Activated T-cell treated with anti-CD3 and anti-CD28 coated beads for 48 hours (primary cell): ENCODE measurements around the gene GPC3.
"Not testable (repeated sequence)": the region's sequence is repeated elsewhere in the genome, so short reads cannot be mapped to it uniquely, and the experiment has no call there.

Experiments
- DNase-seq: peaks from one replicate; pipeline ENCODE4 v3.0.0-alpha.2; 2020; ENCODE audit warnings: low read depth

GPC3 gene

DNA sequence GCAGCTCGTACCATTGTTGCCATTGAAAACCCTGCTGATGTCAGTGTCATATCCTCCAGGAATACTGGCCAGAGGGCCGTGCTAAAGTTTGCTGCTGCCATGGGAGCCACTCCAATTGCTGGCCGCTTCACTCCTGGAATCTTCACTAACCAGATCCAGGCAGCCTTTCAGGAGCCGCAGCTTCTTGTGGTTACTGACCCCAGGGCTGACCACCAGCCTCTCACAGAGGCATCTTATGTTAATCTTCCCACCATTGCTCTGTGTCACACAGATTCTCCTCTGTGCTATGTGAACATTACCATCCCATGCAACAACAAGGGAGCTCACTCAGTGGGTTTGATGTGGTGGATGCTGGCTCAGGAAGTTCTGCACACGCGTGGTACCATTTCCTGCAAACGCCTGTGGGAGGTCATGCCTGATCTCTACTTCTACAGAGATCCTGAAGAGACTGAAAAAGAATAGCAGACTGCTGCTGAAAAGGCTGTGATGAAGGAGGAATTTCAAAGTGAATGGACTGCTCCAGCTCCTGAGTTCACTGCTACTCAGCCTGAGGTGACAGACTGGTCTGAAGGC is 222.3 kb downstream of the GPC3 start:
- not testable (repeated sequence) for DNase-seq

DNA sequence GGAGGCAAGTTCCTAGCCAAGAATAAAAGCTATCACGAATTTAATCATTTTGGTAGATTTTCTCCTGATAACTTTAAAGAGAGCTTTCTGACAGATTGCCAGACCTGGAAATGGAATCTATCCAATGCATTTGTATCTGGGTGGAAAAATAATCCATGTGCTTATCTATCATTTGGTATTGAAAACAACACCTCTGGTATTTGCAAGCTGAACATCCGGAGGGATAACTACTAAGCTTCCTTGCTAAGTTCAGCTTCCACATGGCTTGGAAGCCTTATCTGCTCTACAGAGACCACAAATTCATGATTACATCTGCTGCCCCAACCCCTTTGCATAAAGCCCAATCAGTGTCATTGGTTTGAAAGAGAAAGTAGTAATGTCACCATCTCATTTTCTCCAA is 230.7 kb downstream of the GPC3 start:
- no peak for DNase-seq

DNA sequence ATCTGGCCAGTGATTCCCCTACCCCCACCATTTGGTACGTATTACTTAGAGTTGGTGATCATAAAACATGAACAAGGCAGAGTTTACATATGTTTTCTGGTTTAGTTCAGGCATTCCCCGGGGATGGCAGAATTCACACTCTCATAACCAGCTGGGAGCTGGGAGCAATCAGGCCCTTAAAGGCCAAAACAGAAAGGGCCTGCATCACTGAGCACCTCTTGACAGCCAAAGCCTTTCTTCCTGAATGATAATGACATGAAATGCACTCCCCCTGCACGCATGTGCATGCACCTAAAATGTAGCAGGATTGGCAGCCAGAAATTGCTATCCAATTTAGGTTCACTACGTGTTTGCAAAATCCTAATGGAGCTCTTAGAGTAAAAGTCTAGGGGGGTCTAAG is 235.4 kb downstream of the GPC3 start:
- DNase-seq, result no peak

GRCh38 chrX:133749370-133749769 is 236.0 kb downstream of the GPC3 start:
- DNase-seq, result no peak

GRCh38 chrX:133747196-133747595 is 238.2 kb downstream of the GPC3 start:
- DNase-seq, result no peak

- no peak for DNase-seq
Observed at GRCh38 chrX:133746593-133746992, 238.8 kb downstream of the GPC3 start.

- no peak for DNase-seq
Observed at GRCh38 chrX:133745349-133745748, 240.0 kb downstream of the GPC3 start.

DNA sequence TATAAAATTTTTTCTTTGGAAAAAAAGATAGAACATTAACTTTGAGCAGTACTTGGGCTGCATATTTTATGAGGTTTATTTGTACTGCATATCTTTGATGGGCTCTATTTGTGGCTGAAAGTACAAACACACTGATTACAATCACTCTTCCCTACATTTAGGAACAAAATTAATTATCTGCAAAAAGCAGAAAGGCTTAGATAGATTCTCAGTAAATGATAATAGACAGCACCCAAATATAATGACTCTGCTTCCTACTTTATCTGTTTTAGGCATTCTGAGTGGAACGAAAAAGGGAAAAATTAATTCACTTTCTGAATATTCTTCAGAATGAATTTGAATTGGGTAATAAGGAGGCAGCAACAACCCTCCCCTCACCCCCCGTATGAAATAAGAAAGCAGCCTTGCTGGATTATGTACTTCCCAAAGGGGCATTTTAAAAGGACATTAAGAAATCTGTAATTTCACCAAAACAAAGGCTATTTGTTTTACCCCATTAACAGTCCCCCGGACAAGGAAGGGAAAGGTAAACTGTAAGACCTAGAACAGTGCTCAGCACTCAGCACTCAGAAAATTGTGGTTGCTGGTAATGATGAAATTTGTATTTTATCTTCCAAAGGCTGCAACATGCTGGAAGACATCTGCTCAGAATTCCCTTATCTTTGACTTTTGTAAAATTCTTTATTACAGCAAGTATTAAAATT is 242.6 kb downstream of the GPC3 start:
- no peak for DNase-seq

GRCh38 chrX:133741303-133741702 is 244.1 kb downstream of the GPC3 start:
- no peak for DNase-seq

DNA sequence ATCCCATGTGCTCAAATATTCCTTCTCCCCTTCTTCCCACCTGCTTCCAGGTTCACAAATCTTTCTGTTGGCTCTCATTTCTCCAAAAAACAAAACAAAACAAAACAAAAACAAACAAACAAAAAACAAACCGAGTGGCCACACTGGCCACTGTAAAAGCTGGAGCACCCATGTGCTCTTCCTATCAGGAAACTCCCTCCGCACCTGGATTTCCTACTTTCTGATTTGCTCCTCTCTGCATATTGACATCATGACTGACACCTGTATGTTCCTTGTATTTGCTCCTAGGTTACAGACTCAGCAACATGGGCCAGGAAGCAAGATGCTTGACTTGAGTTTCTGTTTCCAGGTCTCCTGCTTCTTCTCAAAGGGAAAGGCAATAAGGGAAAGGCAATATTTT is 258.8 kb downstream of the GPC3 start:
- no peak for DNase-seq

DNA sequence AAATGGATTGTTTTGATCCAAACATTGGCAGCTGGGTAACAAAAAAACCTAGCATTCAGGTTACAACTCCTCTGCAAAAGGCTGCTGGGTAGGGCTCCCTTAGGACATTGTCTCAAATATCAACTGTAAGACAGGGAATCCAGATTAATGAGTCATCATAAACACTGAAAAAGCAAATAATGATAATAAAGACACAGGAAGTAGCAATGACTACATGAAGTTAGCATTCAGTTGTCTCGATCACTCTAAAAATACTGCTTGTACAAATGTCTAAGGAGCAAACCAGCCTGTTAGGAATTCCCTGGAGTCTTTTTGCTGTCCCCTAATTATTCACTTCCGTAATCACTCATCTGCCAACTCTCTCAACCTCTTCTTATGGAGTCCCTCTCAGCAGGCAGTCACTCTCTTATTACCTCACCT is 259.2 kb downstream of the GPC3 start:
- no peak for DNase-seq

- DNase-seq, result no peak
Observed at GRCh38 chrX:133723930-133724329, 261.5 kb downstream of the GPC3 start.

- DNase-seq, result no peak
Observed at GRCh38 chrX:133722756-133723155, 262.6 kb downstream of the GPC3 start.

- not testable (repeated sequence) for DNase-seq
Observed at GRCh38 chrX:133720269-133720668, 265.1 kb downstream of the GPC3 start.

DNA sequence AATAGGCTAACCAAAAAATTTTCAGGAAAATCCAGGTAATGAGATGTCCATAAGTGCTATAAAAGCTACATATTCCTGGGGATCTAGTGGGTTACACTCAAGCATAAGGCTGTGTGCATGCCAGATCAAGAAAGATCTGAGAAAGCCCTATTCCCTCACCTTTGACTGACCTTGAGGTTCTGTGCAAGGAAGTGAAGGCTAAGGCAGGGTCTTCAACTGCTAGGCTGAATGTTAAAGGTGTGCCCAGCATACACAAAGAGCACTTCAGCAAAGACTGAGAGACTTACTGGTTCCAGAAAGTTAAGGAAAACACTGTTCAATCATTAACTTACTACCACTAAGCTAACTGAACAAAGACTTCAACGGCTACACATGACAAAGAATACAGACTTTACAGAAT is 269.7 kb downstream of the GPC3 start:
- no peak for DNase-seq

GRCh38 chrX:133709501-133709900 is 275.9 kb downstream of the GPC3 start:
- no peak for DNase-seq

- no peak for DNase-seq
Observed at GRCh38 chrX:133706890-133707289, 278.5 kb downstream of the GPC3 start.

GRCh38 chrX:133702230-133702629 is 283.2 kb downstream of the GPC3 start:
- no peak for DNase-seq

DNA sequence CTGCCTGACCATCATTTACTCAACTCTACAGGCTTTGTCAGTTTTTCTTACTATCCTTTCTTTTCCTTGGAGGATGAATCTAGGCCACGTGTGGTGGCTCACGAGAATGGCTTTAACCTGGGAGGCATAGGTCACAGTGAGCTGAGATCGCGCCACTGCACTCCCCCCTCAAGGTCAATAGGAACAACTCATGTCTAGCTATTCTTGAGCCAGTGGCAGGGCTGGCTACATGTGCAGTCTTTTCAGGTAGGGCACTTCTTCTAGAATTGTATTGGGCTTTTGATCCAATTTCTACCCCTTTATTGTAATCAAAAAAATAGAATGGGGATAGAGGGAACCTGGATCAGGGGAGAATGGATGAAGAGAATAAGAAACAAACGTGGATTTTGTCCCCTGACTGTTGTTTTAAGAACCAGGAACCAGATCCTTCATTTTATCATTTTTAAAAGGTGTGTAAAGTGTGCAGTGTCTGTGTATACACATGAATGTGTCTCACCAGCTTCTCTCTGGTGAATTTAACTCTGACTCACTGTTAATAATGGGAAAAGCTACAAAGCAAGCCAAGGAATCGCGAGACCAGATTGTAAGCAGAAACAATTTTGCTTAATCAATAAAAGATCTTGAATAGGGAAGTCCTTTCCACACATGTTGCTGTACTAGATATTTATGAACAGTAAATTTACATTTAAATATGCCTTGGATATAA is 286.2 kb downstream of the GPC3 start:
- no peak for DNase-seq

GRCh38 chrX:133698298-133698697 is 287.1 kb downstream of the GPC3 start:
- no peak for DNase-seq

DNA sequence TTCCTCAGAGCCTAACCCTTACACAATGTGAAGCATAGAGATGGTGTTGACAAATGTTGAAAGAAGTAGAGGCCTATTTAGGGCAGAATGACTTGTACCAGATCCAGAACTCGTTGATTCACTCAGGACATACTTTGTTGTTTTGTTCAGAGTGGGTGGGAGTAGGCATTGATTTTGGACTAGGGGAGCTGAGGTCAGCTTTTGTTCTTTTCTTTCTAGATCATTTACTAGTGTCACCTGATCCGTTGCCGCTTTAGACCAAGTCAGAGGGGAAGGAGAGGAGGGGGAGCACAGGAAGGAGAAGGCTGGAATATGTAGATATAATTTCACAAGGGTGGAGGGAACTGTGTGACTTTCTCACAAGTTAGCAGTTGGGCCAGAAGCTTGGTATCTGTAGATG is 287.7 kb downstream of the GPC3 start:
- no peak for DNase-seq

DNA sequence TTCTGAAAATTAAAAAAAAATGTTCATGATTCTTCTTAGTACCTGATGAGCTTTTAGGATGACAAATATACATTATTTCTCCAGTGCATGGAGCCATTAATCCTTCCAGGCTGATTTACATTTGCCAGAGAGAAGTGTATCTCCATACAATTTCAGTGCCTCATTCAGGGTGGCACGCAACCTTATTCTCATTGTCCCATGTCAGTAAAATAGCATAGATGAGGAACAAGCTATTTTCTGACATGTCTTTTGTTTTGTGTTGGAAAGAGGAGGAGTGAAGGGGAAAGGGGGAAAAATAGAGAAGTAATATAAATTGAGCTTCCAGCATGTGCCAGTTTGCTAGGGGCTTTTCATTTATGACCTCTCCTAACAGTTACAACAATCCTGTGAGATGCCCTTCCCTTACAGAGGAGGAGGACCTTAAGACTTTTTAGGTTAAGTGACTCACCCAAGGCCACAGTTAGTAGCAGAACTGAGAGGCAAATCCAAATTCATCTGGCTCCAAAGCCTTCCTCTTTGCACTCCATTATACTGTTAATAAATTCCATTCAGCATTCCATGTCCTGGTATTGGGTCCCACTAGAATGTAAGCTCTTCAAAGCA is 295.3 kb downstream of the GPC3 start:
- no peak for DNase-seq

DNA sequence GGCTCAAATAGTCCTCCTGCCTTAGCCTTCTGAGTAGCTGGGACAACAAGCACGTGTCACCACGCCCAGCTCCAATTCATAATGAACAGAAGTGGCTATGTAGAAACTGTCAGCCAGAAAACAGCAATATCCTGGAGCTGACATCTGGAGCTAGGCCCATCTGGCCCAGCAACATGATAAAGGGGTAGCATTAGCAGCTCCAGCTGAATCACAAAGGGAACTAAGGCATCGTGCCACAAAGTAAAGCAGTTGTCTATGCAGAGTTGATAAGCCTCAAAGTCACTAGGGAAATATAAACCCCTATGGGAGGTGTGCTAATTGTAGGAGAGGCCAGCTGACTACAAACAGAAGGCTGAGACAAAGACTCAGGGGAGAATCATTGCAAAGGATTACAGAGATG is 299.6 kb downstream of the GPC3 start:
- DNase-seq, result no peak
